ENCODE measurements around the gene FAM53C.

FAM53C gene

DNA sequence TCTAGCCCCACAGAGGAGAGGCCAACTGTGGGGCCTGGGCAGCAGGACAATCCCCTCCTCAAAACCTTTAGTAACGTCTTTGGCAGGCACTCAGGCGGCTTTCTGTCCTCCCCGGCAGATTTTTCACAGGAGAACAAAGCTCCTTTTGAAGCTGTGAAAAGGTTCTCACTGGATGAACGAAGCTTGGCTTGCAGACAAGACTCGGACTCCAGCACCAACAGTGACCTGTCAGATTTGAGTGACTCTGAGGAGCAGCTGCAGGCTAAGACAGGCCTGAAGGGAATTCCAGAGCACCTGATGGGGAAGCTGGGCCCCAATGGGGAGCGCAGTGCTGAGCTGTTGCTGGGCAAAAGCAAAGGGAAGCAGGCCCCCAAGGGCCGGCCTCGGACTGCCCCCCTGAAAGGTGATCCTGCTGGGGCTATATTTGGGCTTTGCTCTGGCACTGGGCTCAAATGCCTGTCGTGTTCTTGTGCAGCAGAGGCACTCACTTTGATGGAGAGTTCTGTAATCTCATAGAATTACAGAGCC is 53.9 kb downstream of the FAM53C start:
- H3K9me3 ChIP-seq (ENCODE audit: control insufficient read depth in 2 of 2, low read length in 2 of 2), result no peaks in the 10 kb centered on the region
- H3K27me3 ChIP-seq (ENCODE audit: control insufficient read depth in 1 of 2, insufficient read depth in 2 of 2, low read length in 2 of 2), result no peaks in the 10 kb centered on the region
- H3K4me1 ChIP-seq (ENCODE audit: control insufficient read depth, insufficient read depth, low read length), result peaks cover 4% of the 10 kb centered on the region
- peaks cover 38 to 51% of the 10 kb centered on the region in 2 donors for H3K36me3 ChIP-seq (ENCODE audit: control insufficient read depth in 2 of 2, insufficient read depth in 2 of 2, low read length in 2 of 2)
- no peak overlapping the region for H3K27ac ChIP-seq (ENCODE audit: low read length)
- no peak overlapping the region for H3K4me3 ChIP-seq (ENCODE audit: low read length in 2 of 2)
- H3K9ac ChIP-seq (ENCODE audit: low read length in 2 of 2), result no peak overlapping the region

Measured in stomach smooth muscle (tissue), 2 donors.